NCI-H510A treated with DMSO at 0.1 percent for 48 hours (cell line): ENCODE measurements around the gene DGCR6.
"Not testable (repeated sequence)": the region's sequence is repeated elsewhere in the genome, so short reads cannot be mapped to it uniquely, and the experiment has no call there.

ENCODE experiments used
- DNase-seq: peaks from one replicate; lab custom pipeline; 2025; lab: John Stamatoyannopoulos, UW

DGCR6 gene

GRCh38 chr22:18931905-18932652 lies 26.0 kb downstream of the DGCR6 start:
- no peak for DNase-seq

GRCh38 chr22:18933914-18934313 lies 27.8 kb downstream of the DGCR6 start:
- no peak for DNase-seq

- not testable (repeated sequence) for DNase-seq
These were observed 28.6 kb downstream of the DGCR6 start for GRCh38 chr22:18934688-18935087.

- DNase-seq = no peak
These were observed 29.9 kb downstream of the DGCR6 start, which contains the start of gene PRODH for GRCh38 chr22:18935889-18936529. Gene PRODH (minus strand): TSS chr22:18936293. CDS start chr22:18936287, 6 bp downstream.

GRCh38 chr22:18938691-18939090 lies 32.6 kb downstream of the DGCR6 start:
- not testable (repeated sequence) for DNase-seq

- DNase-seq = not testable (repeated sequence)
These were observed 41.0 kb downstream of the DGCR6 start for GRCh38 chr22:18947105-18947504.

- DNase-seq = no peak
These were observed 41.8 kb downstream of the DGCR6 start for GRCh38 chr22:18947905-18948304.

- DNase-seq = no peak
These were observed 44.0 kb downstream of the DGCR6 start for GRCh38 chr22:18950141-18950540.

- no peak for DNase-seq
These were observed 45.9 kb downstream of the DGCR6 start for GRCh38 chr22:18952022-18952421.

GRCh38 chr22:18953128-18953527 lies 47.0 kb downstream of the DGCR6 start:
- not testable (repeated sequence) for DNase-seq

GRCh38 chr22:18954303-18954989 lies 48.3 kb downstream of the DGCR6 start:
- not testable (repeated sequence) for DNase-seq

- DNase-seq = no peak
These were observed 49.0 kb downstream of the DGCR6 start for GRCh38 chr22:18954990-18955571.

- no peak for DNase-seq
These were observed 49.6 kb downstream of the DGCR6 start for GRCh38 chr22:18955696-18956095.

- not testable (repeated sequence) for DNase-seq
These were observed 50.2 kb downstream of the DGCR6 start for GRCh38 chr22:18956121-18956895.

GRCh38 chr22:18956956-18957355 lies 50.8 kb downstream of the DGCR6 start:
- DNase-seq = not testable (repeated sequence)

- DNase-seq = not testable (repeated sequence)
These were observed 51.7 kb downstream of the DGCR6 start for GRCh38 chr22:18957621-18958320.

- DNase-seq = not testable (repeated sequence)
These were observed 52.2 kb downstream of the DGCR6 start for GRCh38 chr22:18958321-18958705.

GRCh38 chr22:18958738-18959137 lies 52.6 kb downstream of the DGCR6 start:
- DNase-seq = not testable (repeated sequence)

- not testable (repeated sequence) for DNase-seq
These were observed 53.1 kb downstream of the DGCR6 start for GRCh38 chr22:18959266-18959665.

GRCh38 chr22:18959741-18960140 lies 53.6 kb downstream of the DGCR6 start:
- not testable (repeated sequence) for DNase-seq
